HepG2 (cell line): ENCODE data around the gene ARF6. TPM values are rescaled to one million over a fixed set of nuclear protein-coding genes. Genes with fewer than 3 reads are reported as not detected.
A peak's percentile ranks its signal among the peaks of the same experiment; 100 is the strongest.

Experiments
- ARHGAP35 ChIP-seq: sonication (generic); formaldehyde crosslinking; IDR thresholded peaks from 2 replicates; pipeline ENCODE4 v1.9.0; 2022; ENCODE audit warnings: mild to moderate bottlenecking, inconsistent platforms, moderate library complexity, missing genetic modification reagents, borderline replicate concordance
- GLI4 ChIP-seq: sonication (generic); formaldehyde crosslinking; IDR thresholded peaks from 2 replicates; pipeline ENCODE4 v1.5.1; 2020; ENCODE audit warnings: missing genetic modification reagents, mild to moderate bottlenecking, moderate library complexity, borderline replicate concordance
- KDM4B ChIP-seq: sonication (generic); formaldehyde crosslinking; IDR thresholded peaks from 2 replicates; pipeline ENCODE4 v1.4.0; 2020; ENCODE audit warnings: missing genetic modification reagents
- KLF13 ChIP-seq: sonication (generic); formaldehyde crosslinking; IDR thresholded peaks from 2 replicates; pipeline ENCODE4 v1.4.0; 2020; ENCODE audit warnings: mild to moderate bottlenecking, missing genetic modification reagents
- MAFF ChIP-seq: IDR thresholded peaks from 2 replicates; pipeline ENCODE4 v1.6.1; 2011; ENCODE audit warnings: low read depth, low read length, improper control_type of control experiment
- MAFG ChIP-seq: sonication (generic); formaldehyde crosslinking; IDR thresholded peaks from 2 replicates; pipeline ENCODE4 v1.5.1; 2020; ENCODE audit warnings: mild to moderate bottlenecking, missing genetic modification reagents
- MAZ ChIP-seq, 2 experiments: sonication (generic) in 1 of 2; formaldehyde crosslinking in 1 of 2; IDR thresholded peaks; 2 replicates each; pipeline versions ENCODE4 v1.5.0 to v1.6.1; 2012 to 2020; ENCODE audit warnings: low read depth in 2 of 2, mild to moderate bottlenecking in 2 of 2, borderline replicate concordance in 1 of 2, improper control_type of control experiment in 1 of 2, low read length in 1 of 2, missing genetic modification reagents in 1 of 2, moderate library complexity in 1 of 2
- MIER2 ChIP-seq: IDR thresholded peaks from 2 replicates; pipeline ENCODE4 v1.6.1; 2016; ENCODE audit warnings: missing biosample characterization, missing genetic modification reagents
- MXD3 ChIP-seq: IDR thresholded peaks from 2 replicates; pipeline ENCODE4 v1.6.1; 2016; ENCODE audit warnings: mild to moderate bottlenecking, missing biosample characterization, missing genetic modification reagents
- MYC ChIP-seq: sonication (generic); formaldehyde crosslinking; IDR thresholded peaks from 2 replicates; pipeline ENCODE4 v1.9.0; 2021; ENCODE audit warnings: missing genetic modification reagents, borderline replicate concordance
- NR3C1 ChIP-seq: sonication (generic); formaldehyde crosslinking; IDR thresholded peaks from 2 replicates; pipeline ENCODE4 v1.4.0; 2020; ENCODE audit warnings: missing genetic modification reagents
- POLR2G ChIP-seq: fragments of 200-400 bp; formaldehyde crosslinking; IDR thresholded peaks from 2 replicates; pipeline ENCODE4 v1.6.1; 2018; ENCODE audit warnings: mild to moderate bottlenecking, low read depth, low read length, moderate library complexity
- PRPF4 ChIP-seq: fragments of 200-400 bp; formaldehyde crosslinking; IDR thresholded peaks from 2 replicates; pipeline ENCODE4 v1.6.1; 2016; ENCODE audit warnings: low read length, low read depth; ENCODE audit not compliant: poor library complexity, severe bottlenecking
- REST ChIP-seq, 2 experiments: IDR thresholded peaks; 2 replicates each; pipeline ENCODE4 v1.6.1; 2011 to 2012; ENCODE audit warnings: low read length in 2 of 2, borderline replicate concordance in 1 of 2, low read depth in 1 of 2, mild to moderate bottlenecking in 1 of 2, moderate library complexity in 1 of 2
- ZNF136 ChIP-seq: sonication (generic); formaldehyde crosslinking; IDR thresholded peaks from 2 replicates; pipeline ENCODE4 v1.8.1; 2022; ENCODE audit warnings: low read depth, mild to moderate bottlenecking, moderate library complexity, missing genetic modification reagents
- ZNF354B ChIP-seq: sonication (generic); formaldehyde crosslinking; IDR thresholded peaks from 2 replicates; pipeline ENCODE4 v1.8.0; 2022; ENCODE audit warnings: mild to moderate bottlenecking, missing genetic modification reagents
- ZNF460 ChIP-seq: sonication (generic); formaldehyde crosslinking; IDR thresholded peaks from 2 replicates; pipeline ENCODE4 v1.5.1; 2020; ENCODE audit warnings: missing genetic modification reagents, mild to moderate bottlenecking, borderline replicate concordance
- ZNF609 ChIP-seq: sonication (generic); formaldehyde crosslinking; IDR thresholded peaks from 2 replicates; pipeline ENCODE4 v1.4.0; 2020; ENCODE audit warnings: mild to moderate bottlenecking, missing genetic modification reagents, borderline replicate concordance
- ZNF75D ChIP-seq: sonication (generic); formaldehyde crosslinking; IDR thresholded peaks from 2 replicates; pipeline ENCODE4 v1.8.1; 2023; ENCODE audit warnings: missing genetic modification reagents, mild to moderate bottlenecking, borderline replicate concordance
- ZNF792 ChIP-seq: IDR thresholded peaks from 2 replicates; pipeline ENCODE4 v1.6.1; 2016
- polyA plus RNA-seq, 8 experiments: library from polyadenylated mRNA; depleted of rRNA in 3 of 8; stranded (reverse) in 7 of 8; unstranded in 1 of 8; fragments of >200 nt; fragmentation: Illumina TruSeq in 4 of 8; extraction: Trizol in 4 of 8; gene quantifications; 2 replicates each; pipeline versions ENCODE4 v1.2.1 to v1.2.3, GENCODE V29; 2011 to 2016; ENCODE audit warnings: low read depth in 4 of 8, missing spikeins in 1 of 8, mixed read lengths in 1 of 8; ENCODE audit not compliant: insufficient read depth in 1 of 8
- total RNA-seq, 5 experiments: library from RNA; depleted of rRNA; stranded (reverse); fragments of >200 nt; fragmentation: Illumina TruSeq; extraction: Trizol; gene quantifications; 2 replicates each; pipeline ENCODE4 v1.2.3, GENCODE V29; 2016; ENCODE audit warnings: low read depth in 1 of 5

Gene ARF6
- total and polyA plus RNA-seq, 2 of the 13 experiments (the other 11 are each of a cell fraction or from before 2014, with no cell fraction given) = 12.7 to 31.9 TPM

DNA sequence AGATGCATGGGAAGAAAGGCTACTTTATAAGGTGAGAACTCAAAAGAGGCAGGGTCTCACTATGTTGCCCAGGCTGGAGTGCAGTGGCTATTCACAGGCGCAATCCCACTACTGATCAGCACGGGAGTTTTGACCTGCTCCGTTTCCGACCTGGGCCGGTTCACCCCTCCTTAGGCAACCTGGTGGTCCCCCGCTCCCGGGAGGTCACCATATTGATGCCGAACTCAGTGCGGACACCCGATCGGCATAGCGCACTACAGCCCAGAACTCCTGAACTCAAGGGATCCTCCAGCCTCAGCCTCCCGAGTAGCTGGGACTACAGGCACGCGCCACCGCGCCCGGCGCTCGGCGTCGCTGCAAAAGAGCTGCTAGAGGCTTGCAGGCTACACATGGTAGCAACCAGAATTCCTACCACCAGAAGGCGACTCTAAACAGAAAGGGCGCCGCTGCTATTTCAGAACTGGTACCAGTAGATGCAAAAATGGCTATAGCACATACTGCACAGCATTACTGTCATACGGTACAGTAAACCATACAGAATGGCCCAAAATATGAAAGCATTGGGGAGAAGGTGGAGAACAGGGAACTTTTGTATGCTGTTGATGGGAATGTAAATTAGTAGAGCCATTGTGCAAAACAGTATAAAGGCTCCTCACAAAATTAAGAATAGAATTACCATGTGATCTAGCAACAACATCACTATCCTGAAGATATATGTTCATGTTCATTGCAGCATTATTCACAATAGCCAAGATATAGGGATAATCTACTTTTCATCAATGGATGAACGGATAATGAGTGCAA is 39.1 kb upstream of the ARF6 start (continued):
- no peak for TF ChIP-seq REST (IDR thresholded peaks at IDR 0.05; ENCODE audit: borderline replicate concordance in 1 of 2, low read depth in 1 of 2, low read length in 2 of 2)
- no peak for TF ChIP-seq NR3C1 (CRISPR knock-in tag)
- no peak for TF ChIP-seq MIER2 (CRISPR knock-in tag)
- TF ChIP-seq ZNF460 = peak; percentile 100
- no peak for TF ChIP-seq MAFG
- TF ChIP-seq ARHGAP35 (CRISPR knock-in tag) = no peak
- TF ChIP-seq ZNF136 = no peak
- no peak for TF ChIP-seq ZNF75D (CRISPR knock-in tag)
- TF ChIP-seq GLI4 (CRISPR knock-in tag) = no peak
- TF ChIP-seq MYC (CRISPR knock-in tag) = peak; percentile 88
- 0 out of 2 replicates have a peak, but pooled peaks have one; percentile 23 for TF ChIP-seq KDM4B
- peak; percentile 62; the same call in 1 of the 2 replicates for TF ChIP-seq ZNF792 (CRISPR knock-in tag)
- TF ChIP-seq POLR2G = no peak
- TF ChIP-seq KLF13 (CRISPR knock-in tag) = no peak
- TF ChIP-seq MAFF = no peak
- no peak for TF ChIP-seq MAZ (IDR thresholded peaks at IDR 0.05; ENCODE audit: borderline replicate concordance, low read depth, low read length)
- TF ChIP-seq MAZ (CRISPR knock-in tag; IDR thresholded peaks at IDR 0.05; ENCODE audit: low read depth) = peak; percentile 61; the same call in 1 of the 2 replicates
- no peak for TF ChIP-seq ZNF609 (CRISPR knock-in tag)
- TF ChIP-seq PRPF4 = no peak
- TF ChIP-seq ZNF354B = no peak
- TF ChIP-seq MXD3 (CRISPR knock-in tag) = no peak
